Measurements from ENCODE around the gene BCAM.
"Not testable (repeated sequence)": the region's sequence is repeated elsewhere in the genome, so short reads cannot be mapped to it uniquely, and the experiment has no call there.

The BCAM gene, protein sequence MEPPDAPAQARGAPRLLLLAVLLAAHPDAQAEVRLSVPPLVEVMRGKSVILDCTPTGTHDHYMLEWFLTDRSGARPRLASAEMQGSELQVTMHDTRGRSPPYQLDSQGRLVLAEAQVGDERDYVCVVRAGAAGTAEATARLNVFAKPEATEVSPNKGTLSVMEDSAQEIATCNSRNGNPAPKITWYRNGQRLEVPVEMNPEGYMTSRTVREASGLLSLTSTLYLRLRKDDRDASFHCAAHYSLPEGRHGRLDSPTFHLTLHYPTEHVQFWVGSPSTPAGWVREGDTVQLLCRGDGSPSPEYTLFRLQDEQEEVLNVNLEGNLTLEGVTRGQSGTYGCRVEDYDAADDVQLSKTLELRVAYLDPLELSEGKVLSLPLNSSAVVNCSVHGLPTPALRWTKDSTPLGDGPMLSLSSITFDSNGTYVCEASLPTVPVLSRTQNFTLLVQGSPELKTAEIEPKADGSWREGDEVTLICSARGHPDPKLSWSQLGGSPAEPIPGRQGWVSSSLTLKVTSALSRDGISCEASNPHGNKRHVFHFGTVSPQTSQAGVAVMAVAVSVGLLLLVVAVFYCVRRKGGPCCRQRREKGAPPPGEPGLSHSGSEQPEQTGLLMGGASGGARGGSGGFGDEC

DNA sequence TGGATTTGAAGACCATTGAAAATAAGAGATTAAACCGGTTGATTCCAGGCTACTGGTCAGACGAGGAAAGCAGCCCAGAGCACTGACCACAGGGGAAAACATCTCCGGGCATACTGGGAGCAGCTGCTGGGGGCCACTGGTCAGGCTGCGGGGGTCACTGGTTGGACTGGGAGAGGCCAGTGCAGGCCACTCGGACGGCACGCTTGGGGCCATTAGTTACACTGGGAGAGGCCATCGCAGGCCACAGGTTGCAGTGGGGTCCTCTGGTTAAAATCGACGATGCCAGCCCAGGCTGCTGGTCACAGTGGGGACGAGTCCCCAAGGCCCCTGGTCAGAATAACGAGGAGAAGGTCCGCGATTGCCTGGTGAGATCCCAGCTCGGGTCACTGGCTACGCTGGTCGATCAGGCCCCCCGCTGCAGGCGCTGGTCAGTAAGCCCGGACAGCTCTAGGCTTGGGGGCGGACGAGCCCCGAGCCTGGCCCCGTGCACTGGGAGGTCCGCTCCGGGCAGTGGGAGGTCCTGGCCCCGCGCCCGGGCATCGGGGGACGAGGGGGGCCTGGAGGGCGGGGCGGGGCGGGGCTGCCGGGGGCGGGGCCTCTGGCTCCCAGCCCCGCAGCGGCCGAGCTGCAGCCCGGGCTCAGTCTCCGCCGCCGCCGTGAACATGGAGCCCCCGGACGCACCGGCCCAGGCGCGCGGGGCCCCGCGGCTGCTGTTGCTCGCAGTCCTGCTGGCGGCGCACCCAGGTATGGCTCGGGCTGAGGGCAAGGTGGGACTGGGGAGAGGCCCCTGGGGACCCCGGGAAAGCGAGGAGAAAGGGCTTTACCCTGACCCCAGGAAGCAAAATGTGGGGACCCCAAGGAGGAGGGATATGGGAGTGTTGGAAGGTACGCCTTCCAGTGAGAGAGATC lies at the start of gene BCAM:
TSS of gene BCAM (plus strand) at position 641 of the 909 bp plus-strand sequence. CDS start at position 663, 22 bp downstream.
- DNase-seq (ENCODE audit: low read depth): peak; percentile 57

DNA sequence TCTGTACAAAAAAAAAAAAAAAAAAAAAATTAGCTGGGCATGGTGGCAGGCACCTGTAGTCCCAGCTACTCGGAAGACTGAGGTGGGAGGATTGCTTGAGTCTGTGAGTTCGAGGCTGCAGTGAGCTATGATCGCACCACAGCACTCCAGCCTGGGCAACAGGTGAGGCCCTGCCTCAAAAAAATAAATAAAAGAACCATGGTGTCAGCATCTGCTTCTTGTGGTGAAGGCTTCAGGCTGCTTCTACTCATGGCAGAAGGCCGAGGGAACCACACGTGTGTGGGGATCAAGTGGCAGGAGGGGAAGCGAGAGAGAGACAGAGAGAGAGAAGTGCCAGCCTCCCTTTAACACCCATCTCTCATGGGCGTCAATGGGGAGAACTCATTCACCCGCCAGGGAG lies 46.9 kb upstream of the BCAM start:
- no peak for DNase-seq (ENCODE audit: low read depth)

DNA sequence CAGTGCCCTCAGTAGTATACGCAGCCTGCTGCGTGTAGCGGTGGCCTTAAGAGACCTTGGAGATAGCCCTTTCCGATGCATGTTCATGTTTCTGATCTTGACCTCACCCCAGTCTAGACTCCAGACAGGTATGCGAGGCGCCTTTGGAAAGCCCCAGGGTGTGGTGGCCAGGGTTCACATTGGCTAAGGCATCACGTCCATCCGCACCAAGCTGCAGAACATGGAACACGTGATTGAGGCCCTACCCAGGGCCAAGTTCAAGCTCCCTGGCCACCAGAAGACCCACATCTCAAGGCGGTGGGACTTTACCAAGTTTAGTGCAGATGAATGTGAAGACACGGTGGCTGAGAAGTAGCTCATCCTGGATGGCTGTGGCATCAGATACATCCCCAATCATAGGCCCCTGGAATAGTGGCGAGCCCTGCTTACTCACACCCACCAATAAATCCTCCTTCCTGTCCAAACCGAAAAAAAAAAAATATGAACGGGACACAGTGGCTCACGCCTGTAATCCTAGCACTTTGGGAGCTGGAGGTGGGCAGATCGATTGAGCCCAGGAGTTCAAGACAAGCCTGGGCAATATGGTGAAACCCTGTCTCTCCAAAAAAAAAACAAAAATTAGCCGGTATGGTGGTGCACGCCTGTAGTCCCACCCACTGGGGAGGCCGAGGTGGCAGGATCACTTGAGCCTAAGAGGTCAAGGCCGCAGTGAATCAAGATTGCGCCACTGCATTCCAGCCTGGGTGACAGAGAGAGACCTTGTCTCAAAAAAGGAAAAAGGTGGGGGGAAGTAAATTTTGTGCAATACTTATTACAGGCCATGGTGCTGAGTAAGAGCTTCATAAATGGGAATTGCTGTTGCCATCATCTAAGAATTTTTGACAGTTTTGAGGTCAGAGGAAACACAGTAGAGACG lies 43.6 kb upstream of the BCAM start:
- no peak for DNase-seq (ENCODE audit: low read depth)

DNA sequence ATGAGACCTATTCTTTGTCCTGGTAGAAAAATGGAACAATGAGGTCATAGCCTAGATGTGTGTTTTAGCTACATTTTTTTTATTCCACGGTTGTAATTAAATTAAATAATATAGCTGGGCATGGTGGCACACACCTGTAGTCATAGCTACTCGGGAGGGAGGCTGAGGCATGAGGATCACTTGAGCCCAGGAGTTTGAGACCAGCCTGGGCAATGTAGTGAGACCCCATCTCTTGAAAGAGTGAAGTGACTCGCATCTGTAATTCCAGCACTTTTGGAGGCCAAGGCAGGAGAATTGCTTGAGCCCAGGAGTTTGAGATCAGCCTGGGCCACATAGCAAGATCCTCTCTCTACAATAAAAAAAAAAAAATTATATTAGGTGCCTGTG lies 43.0 kb upstream of the BCAM start:
- DNase-seq (ENCODE audit: low read depth): no peak

DNA sequence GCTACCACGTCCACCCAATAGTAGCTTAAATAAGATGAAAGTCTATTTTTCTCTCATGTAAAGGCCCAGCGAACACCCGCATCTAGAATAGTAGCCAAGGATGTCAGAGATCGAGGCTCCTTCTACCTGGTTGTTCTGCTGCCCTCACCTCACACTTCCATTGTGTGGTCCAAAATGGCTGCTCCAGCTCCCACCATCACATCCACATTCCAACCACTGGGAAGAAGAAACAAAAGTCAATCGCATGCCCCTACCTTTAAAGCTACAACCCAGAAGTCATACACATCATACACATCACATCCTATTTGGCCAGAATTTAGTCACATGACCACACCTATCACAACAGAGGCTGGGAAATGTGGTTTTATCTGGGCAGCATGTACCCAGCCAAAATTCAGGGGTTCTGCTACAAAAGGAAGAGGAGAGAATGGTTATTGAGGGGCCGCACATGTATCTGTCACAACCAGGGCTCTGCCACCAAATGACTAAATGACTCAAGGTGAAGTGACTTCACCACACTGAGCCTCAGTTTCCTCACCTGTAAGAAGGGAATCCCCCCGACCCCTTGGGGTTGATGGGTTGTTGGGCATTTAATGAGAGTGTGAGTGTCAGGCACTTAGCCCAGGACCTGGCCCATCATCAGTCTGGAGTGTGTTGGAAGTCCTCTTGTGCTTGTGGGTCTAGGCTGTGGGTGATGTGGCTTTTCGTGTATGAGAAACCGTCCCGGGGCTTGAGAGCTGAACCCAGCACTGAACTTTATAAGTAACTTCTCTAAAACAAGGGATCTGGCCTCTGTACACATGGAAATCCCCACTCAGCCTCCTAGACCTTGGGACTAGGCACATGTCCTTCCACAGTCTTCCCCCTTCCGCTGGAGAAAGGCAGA lies 41.4 kb upstream of the BCAM start:
- no peak for DNase-seq (ENCODE audit: low read depth)

DNA sequence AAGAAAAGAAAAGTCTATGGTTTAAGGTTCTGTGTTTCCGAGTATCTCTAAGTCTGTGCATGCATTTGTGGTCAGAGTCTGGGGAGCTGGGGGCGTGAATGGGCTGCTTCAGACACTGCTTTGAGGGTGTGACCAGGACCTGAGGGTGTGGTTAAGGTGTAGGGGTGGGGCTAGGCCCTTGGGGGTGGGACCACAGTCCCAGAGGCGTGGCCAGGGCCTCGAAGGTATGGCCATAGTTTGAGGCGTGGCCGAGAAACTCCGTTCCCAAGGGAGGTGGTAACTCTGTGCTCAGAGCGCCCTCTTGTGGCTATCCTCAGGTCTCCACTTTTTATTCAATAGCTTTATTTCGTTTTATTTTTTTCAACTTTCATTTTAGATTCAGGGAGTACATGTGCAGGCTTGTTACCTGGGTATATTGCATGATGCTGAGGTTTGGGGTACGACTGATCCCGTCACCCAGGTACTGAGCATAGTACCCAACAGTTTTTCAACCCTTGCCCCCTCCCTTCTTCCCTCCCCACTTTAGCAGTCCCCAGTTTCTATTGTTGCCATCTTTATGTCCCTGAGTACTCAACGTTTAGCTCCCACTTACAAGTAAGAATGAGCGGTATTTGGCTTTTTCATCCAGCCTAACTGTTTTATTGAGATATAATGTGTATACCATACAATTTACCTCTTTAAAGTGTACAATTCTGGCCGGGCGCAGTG lies 38.2 kb upstream of the BCAM start:
- peak; percentile 79 for DNase-seq (ENCODE audit: low read depth)

DNA sequence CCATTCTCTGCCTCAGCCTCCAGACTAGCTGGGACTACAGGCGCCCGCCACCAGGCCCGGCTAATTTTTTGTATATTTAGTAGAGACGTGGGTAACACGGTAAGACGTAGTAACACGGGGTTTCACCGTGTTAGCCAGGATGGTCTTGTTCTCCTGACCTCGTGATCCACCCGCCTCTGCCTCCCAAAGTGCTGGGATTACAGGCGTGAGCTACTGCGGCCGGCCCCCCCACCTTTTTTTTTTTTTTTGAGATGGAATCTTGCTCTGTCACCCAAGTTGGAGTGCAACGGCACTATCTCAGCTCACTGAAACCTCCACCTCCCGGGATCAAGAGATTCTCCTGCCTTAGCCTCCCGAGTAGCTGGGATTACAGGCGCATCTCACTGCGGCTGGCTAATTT lies 36.8 kb upstream of the BCAM start:
- not testable (repeated sequence) for DNase-seq (ENCODE audit: low read depth)

DNA sequence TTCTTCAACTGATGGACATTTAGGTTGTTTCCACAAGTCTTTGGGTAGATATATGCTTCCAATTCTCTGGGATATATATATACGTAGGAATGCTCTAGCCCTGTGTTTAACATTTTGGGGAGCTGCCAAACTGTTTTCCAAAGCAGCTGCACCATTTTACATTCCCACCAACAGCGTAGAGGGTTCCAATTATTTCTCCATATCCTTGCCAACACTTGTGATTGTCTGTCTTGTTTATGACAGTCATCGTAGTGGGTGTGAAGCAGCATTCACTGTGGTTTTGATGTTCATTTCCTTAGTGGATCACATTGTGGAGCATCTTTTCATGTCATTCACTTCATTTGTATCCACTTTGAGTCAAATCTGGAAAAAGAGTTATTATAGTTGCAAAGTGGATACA lies 35.9 kb upstream of the BCAM start:
- no peak for DNase-seq (ENCODE audit: low read depth)

DNA sequence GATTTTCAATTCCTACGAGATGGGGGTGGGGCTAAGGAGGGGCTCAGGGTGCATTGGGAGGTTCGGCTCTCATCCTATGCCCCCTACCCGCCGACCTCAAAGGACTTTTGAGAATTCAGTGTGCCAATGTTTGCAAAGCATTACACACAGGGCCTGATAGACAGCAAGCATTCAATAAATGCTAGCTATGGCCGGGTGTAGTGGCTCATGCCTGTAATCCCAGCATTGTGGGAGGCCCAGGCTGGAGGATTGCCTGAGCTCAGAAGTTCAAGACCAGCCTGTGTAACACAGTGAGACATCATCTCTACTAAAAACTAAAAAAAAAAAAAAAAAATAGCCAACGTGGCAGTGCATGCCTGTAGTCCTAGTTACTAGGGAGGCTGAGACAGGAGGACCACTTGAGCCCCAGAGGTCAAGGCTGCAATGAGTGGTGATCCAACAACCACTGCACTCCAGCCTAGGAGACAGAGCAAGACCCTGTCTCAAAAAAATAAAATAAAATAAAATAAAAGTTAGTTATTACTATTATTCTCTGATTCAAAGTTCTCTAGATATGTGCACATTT lies 33.1 kb upstream of the BCAM start:
- no peak for DNase-seq (ENCODE audit: low read depth)

DNA sequence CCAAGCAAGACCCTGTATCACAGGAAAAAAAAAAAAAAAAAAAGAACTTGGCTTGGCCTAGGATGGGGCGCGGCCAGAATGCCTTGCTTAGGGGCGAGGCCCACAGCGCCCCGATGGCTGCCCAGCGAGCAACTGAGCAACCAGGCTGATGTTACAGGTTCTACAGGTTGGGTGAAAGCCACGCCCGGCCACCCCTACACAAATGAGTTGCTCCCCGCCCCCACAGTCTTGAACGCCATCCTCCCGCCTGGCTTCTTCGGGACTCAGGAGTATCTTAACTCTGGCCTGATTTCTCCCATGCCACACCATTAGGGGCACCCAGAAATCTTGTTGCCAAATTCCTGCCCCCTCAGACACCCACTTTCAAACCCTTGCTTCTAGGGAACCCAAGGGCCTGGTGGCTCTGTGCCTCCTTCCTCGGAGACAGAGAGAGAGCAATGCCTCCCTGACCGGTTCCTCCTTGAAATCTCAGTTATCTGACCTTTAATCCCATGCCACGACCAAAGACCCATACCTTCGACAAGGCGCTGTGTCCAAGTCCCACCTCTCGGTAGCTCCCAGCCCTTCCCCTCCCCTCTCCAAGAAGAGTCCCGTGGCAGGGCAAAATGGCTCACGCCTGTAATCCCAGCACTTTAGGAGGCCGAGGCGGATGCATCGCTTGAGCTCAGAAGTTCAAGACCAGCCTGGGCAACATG lies 32.4 kb upstream of the BCAM start:
- no peak for DNase-seq (ENCODE audit: low read depth)

DNA sequence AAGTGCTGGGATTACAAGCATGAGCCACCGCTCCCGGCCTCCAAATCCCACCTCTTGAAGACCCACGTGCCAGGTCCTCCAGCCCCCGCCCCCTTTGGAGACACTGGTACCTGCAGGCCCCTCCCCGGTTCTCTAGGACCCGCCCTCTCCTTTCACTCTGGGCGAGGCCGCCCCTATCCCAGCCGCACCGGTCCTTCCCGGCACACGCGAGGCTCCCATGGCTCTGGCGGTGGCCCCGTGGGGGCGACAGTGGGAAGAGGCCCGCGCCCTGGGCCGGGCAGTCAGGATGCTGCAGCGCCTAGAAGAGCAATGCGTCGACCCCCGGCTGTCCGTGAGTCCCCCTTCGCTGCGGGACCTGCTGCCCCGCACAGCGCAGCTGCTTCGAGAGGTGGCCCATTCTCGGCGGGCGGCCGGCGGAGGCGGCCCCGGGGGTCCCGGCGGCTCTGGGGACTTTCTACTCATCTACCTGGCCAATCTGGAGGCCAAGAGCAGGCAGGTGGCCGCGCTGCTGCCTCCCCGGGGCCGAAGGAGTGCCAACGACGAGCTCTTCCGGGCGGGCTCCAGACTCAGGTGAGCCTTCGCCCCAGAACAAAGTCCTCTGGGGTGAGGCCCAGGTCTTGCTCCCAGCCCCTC lies 31.1 kb upstream of the BCAM start, which contains the start of gene CBLC:
TSS of gene CBLC (plus strand) at position 176 of the 633 bp plus-strand sequence. CDS start at position 218, 42 bp downstream.
- no peak for DNase-seq (ENCODE audit: low read depth)

DNA sequence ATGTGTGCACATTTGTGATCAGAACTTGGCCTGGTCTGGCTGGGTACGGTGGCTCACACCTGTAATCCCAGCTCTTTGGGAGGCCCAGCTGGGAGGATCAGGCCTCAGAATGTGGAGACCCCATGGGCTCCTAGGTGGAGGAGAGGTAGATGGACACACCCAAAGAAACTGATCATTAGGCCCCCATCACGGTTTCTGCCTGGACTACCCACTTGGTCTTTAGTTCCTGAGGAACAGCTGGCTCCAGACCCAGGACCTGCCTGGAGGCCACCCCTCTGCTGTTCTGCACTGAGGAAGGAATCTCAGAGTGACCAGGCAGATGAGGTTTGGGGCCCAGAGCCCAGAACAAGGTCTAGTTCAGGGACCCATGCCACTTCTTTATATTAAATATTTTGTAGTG lies 29.8 kb upstream of the BCAM start:
- no peak for DNase-seq (ENCODE audit: low read depth)

DNA sequence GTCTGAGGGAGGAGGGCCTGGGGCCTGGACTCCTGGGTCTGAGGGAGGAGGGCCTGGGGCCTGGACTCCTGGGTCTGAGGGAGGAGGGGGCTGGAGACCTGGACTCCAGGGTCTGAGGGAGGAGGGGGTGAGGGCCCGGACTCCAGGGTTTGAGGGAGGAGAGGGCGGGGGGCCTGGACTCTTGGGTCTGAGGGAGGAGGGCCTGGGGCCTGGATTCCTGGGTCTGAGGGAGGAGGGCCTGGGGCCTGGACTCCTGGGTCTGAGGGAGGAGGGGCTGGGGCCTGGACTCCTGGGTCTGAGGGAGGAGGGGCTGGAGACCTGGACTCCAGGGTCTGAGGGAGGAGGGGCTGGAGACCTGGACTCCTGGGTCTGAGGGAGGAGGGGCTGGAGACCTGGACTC lies 27.2 kb upstream of the BCAM start:
- DNase-seq (ENCODE audit: low read depth): not testable (repeated sequence)

DNA sequence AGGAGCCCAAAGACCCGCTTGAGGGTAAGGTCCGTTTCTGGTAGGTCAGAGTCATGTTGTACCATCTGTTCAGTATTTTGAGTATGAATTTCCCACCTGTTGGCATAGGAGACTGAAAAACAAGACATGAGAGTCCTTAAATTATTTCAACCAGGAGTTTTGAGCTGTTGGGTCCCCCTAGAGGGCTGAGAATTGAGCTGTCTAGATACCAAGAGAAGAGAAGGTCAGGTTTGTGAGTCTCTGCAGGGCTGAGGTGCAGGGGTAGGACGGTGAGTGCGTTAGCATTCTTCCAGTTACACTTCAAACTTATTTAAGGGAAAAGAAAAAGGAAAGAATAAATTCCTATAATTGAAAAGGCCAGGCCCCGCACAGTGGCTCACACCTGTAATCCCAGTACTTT lies 26.2 kb upstream of the BCAM start:
- DNase-seq (ENCODE audit: low read depth): no peak

DNA sequence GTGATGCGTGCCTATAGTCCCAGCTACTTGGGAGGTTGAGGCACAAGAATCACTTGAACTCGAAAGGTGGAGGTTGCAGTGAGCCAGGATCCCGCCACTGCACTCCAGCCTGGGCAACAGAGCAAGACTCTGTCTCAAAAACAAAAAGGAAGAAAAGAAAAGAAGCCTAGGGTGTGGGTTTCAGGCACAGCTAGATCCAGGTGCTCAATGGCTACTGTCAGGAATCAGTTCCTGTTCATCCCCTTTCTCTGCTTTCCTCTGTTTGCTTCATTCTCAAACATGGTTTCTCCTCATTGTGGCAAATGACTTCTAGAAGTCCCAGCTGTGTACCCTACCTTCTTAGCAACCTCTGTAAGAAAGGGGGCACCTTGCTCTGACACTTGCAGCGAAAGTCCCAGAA lies 25.4 kb upstream of the BCAM start:
- no peak for DNase-seq (ENCODE audit: low read depth)

DNA sequence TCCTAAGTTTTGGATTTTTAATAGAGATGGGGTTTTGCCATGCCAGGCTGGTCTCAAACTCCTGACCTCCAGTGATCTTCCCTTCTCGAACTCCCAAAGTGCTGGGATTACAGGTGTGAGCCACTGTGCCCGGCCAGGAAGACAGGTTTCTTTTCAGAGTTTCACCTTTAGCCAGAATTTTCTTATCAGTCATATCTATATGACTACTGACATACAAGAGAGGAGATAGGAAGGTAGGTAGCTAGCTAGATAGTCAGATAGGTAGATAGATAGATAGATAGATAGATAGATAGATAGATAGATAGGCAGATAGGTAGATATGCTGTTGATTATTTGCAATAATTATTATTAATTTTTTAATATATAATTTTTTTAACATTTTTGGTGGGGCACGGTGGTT lies 23.6 kb upstream of the BCAM start:
- no peak for DNase-seq (ENCODE audit: low read depth)

DNA sequence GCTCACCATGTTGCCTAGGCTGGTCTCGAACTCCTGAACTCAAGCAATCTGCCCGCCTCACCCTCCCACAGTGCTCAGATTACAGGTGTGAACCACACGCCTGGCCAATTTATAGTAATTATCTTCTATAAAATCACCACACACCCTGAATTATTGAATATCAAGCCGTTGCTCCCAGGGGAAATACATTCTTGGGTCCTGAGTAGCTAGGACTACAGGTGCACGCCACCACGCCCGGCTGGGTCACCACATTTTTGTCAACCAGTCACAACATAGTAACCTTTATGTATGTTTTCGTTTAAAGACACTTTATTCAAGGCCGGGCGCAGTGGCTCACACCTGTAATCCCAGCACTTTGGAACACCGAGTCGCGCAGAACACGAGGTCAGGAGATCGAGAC lies 22.9 kb upstream of the BCAM start:
- no peak for DNase-seq (ENCODE audit: low read depth)

DNA sequence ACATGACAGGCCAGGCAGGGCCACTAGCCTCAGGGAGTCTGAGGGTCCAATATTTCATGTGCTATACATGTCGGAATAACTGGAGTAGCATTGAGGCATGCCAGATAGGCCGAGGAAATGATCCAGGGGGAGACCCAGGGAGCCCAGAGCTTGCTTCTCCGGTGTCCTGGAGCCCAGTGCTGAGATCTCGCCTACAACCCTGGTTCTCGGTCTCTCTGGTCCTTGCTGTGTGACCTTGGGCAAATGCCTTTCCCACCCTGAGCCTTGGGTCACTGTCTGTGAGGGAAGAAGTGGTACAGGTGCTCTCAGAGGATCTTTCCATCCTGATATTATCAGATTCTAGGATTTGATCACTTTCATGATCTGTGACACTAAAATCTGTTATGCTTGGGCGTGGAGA lies 19.9 kb upstream of the BCAM start:
- no peak for DNase-seq (ENCODE audit: low read depth)
